Endodermal cell (in vitro differentiated cells): ENCODE data around the gene SPPL2B. TPM values are rescaled to one million over a fixed set of nuclear protein-coding genes. Genes with fewer than 3 reads are reported as not detected.

ENCODE experiments used
- DNase-seq: peaks from one replicate; pipeline ENCODE4 v3.0.0-alpha.2; 2017
- H3K27ac ChIP-seq: 2 replicates; pipeline ENCODE4 v1.5.1; 2013; ENCODE audit warnings: mild to moderate bottlenecking, low read depth, low read length, moderate library complexity
- H3K27me3 ChIP-seq: 2 replicates; pipeline ENCODE4 v1.6.1; 2013; ENCODE audit warnings: mild to moderate bottlenecking, low read length, moderate library complexity; ENCODE audit not compliant: insufficient read depth, control insufficient read depth, poor library complexity, severe bottlenecking
- H3K36me3 ChIP-seq: 2 replicates; pipeline ENCODE4 v1.7.0; 2013; ENCODE audit warnings: mild to moderate bottlenecking, low read length, moderate library complexity; ENCODE audit not compliant: control insufficient read depth, insufficient read depth
- H3K4me1 ChIP-seq: one replicate; pipeline ENCODE4 v1.7.0; 2013; ENCODE audit warnings: low read length; ENCODE audit not compliant: control insufficient read depth, insufficient read depth
- H3K4me3 ChIP-seq: 2 replicates; pipeline ENCODE4 v1.5.1; 2013; ENCODE audit warnings: mild to moderate bottlenecking, low read length, moderate library complexity
- H3K9ac ChIP-seq: 2 replicates; pipeline ENCODE4 v1.6.1; 2013; ENCODE audit warnings: mild to moderate bottlenecking, low read length, moderate library complexity; ENCODE audit not compliant: poor library complexity, severe bottlenecking; ENCODE audit errors: extremely low read depth
- H3K9me3 ChIP-seq: 2 replicates; pipeline ENCODE4 v1.6.1; 2013; ENCODE audit warnings: mild to moderate bottlenecking, low read length, moderate library complexity; ENCODE audit not compliant: control insufficient read depth
- H3K27ac Mint-ChIP-seq: 2 replicates; pipeline ENCODE4 v1.8.0; 2020; ENCODE audit warnings: mixed read lengths
- H3K27me3 Mint-ChIP-seq: 2 replicates; pipeline ENCODE4 v1.8.0; 2021; ENCODE audit warnings: mild to moderate bottlenecking, mixed read lengths; ENCODE audit not compliant: insufficient read depth
- H3K36me3 Mint-ChIP-seq: 2 replicates; pipeline ENCODE4 v1.8.0; 2020; ENCODE audit warnings: low read depth, mixed read lengths
- H3K4me1 Mint-ChIP-seq: 2 replicates; pipeline ENCODE4 v1.8.0; 2020; ENCODE audit warnings: mixed read lengths
- H3K4me3 Mint-ChIP-seq: 2 replicates; pipeline ENCODE4 v1.8.0; 2020; ENCODE audit warnings: mild to moderate bottlenecking, moderate library complexity, mixed read lengths
- H3K9me3 Mint-ChIP-seq: 2 replicates; pipeline ENCODE4 v1.8.0; 2020; ENCODE audit warnings: mild to moderate bottlenecking, mixed read lengths
- WGBS, 2 experiments: methylation state at CpG; one replicate each; pipeline versions ENCODE4 v1.1.5 to v1.1.7; 2013; ENCODE audit warnings: missing lambda C conversion rate in 2 of 2, mixed read lengths in 1 of 2; ENCODE audit not compliant: insufficient coverage in 1 of 2, insufficient read length in 1 of 2; 5-methylcytosine and 5-hydroxymethylcytosine counted together
- total RNA-seq, 2 donors: library from RNA; stranded (reverse); fragmentation: NEBNext Ultra II Directional in 1 of 2; extraction: Animal tissue kit (Norgen Biotek cat#: 25700) in 1 of 2; gene quantifications; 2 replicates in 1 of 2; 3 replicates in 1 of 2; pipeline ENCODE4 v1.2.1, GENCODE V29; 2021
- TF ChIP-seq, protein P1 (sequence below): fragments of 200-600 bp; sonication (generic); conservative IDR thresholded peaks from 2 replicates; pipeline ENCODE4 v1.5.0; 2021; ENCODE audit warnings: antibody characterized with exemption, mild to moderate bottlenecking

SPPL2B gene
- total RNA-seq, 2 donors from 2014 or later: 115 to 118 TPM

DNA sequence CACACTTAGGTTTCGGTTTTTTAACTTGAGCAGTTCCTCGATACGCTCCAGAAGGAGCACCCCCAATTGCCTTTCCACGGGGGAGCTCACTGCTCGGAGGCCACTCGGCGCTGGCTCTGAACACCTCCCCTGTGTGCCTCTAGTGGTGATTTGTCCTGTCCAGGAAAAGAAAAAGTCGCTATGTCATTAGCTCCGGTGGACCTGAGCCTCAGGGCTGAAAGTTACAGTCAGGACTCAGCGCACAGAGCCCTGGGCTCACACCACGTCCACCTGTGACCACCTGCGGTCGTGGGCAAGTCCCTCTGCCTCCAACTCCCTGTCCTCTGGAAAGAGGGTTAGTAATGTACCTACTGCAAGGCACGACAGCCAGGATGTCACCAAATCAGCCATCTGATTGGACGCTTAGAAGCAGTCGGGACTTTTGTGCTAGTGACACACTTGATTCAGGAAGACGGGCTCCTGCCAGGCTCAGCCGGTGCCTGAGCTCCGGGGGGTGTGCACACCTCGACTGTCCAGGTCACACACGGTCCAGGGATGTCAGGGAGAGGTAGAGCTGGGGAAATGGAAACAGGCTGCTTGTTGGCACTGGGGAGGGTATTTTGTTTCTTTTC is 27.7 kb downstream of the SPPL2B start:
- Histone ChIP-seq H3K27ac (no peak overlapping the region), H3K27me3 (peaks cover 24% of the 10 kb centered on the region), H3K4me1 (no peaks in the 10 kb centered on the region), H3K36me3 (no peaks in the 10 kb centered on the region), H3K4me3 (no peak overlapping the region), H3K9ac (no peak overlapping the region), H3K9me3 (no peaks in the 10 kb centered on the region)
- DNase-seq: peak; percentile 42
- H3K36me3 Mint-ChIP-seq: peaks cover 2% of the 10 kb centered on the region
- H3K4me1 Mint-ChIP-seq: no peaks in the 10 kb centered on the region
- no peaks in the 10 kb centered on the region for H3K9me3 Mint-ChIP-seq
- H3K4me3 Mint-ChIP-seq: no peak overlapping the region
- TF ChIP-seq, protein P1, sequence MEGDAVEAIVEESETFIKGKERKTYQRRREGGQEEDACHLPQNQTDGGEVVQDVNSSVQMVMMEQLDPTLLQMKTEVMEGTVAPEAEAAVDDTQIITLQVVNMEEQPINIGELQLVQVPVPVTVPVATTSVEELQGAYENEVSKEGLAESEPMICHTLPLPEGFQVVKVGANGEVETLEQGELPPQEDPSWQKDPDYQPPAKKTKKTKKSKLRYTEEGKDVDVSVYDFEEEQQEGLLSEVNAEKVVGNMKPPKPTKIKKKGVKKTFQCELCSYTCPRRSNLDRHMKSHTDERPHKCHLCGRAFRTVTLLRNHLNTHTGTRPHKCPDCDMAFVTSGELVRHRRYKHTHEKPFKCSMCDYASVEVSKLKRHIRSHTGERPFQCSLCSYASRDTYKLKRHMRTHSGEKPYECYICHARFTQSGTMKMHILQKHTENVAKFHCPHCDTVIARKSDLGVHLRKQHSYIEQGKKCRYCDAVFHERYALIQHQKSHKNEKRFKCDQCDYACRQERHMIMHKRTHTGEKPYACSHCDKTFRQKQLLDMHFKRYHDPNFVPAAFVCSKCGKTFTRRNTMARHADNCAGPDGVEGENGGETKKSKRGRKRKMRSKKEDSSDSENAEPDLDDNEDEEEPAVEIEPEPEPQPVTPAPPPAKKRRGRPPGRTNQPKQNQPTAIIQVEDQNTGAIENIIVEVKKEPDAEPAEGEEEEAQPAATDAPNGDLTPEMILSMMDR: no peak
- H3K27ac Mint-ChIP-seq: peak overlapping the region; percentile 26
- WGBS, 2 experiments: 89 to 92% methylated on average over 19 to 21 of the region's 21 CpGs
- peaks cover 15% of the 10 kb centered on the region for H3K27me3 Mint-ChIP-seq

DNA sequence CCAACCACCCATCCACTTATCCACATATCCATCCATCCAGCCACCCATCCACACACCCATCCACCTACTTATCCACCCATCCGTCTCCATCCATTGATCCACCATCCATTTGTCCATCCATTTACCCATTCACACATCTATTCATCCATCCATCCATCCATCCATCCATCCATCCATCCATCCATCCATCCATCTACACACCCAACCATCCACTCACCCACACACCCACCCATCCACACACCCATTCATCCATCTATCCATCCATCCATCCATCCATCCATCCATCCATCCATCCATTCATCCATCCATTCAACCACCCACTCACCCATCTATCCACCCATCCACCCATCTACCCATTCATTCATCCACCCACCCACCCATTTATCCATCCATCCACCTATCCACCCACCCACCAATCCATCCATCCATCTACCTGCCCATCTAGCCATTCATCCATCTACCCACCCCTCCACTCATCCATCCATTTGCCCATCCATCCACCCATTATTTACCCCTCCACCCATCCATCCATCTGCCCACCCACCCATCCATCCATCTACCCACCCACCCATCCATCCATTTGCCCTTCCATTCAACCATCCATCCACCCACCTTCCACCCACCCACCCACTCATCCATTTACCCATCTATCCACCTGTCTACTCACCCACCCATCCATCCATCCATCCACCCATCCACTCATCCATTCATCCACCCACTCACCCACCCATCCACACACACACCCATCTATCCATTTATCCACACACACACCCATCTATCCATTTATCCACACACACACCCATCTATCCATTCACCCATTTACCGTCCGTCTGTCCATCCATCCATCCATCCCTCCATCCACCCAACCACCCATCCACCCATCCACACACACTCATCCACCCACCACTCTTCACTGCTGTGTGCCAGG is 29.1 kb downstream of the SPPL2B start:
- no peaks in the 10 kb centered on the region for H3K36me3 ChIP-seq
- Mint-ChIP-seq H3K9me3 (no peaks in the 10 kb centered on the region), H3K4me1 (no peaks in the 10 kb centered on the region), H3K27ac (no peak overlapping the region), H3K27me3 (peaks cover 15% of the 10 kb centered on the region), H3K4me3 (no peak overlapping the region), H3K36me3 (no peaks in the 10 kb centered on the region)
- TF ChIP-seq, protein P1: no peak
- H3K4me3 ChIP-seq: no peak overlapping the region
- peaks cover 24% of the 10 kb centered on the region for H3K27me3 ChIP-seq
- no peak for DNase-seq
- no peak overlapping the region for H3K9ac ChIP-seq
- H3K9me3 ChIP-seq: no peaks in the 10 kb centered on the region
- WGBS, 2 experiments: 83 to 97% methylated on average over 1 to 3 of the region's 3 CpGs
- no peaks in the 10 kb centered on the region for H3K4me1 ChIP-seq
- H3K27ac ChIP-seq: no peak overlapping the region

DNA sequence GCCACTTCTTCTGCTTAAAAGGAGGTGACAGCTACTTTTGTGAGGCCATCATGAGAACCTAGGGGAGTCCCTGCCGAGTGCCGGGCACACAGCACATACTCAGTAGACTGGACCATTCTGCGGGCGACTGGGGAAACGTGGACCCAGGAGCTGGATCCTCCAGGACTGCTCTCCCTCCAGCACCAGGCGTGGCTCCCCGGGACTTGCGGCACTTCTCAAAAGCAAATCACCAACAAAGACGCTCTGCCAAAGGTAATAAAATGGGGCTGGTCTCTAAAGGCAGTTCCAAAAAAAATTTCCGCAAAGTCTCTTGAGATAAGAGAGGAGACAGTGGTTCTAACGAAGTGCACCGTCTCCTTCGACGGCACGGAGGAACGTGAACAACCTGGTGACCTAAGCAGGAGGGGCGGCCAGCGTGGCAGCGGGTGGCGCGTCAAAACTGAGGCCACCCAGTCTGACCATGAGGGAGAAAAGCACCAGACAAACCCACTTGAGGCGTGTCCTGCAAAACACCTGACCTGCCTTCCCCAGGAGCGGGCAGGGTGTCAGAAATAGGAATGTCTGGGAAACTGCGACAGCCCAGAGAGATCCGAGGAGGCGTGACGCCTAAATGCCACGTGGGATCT is 30.2 kb downstream of the SPPL2B start:
- H3K27ac Mint-ChIP-seq: no peak overlapping the region
- H3K36me3 Mint-ChIP-seq: no peaks in the 10 kb centered on the region
- no peak overlapping the region for H3K27ac ChIP-seq
- H3K9me3 ChIP-seq: no peaks in the 10 kb centered on the region
- H3K27me3 Mint-ChIP-seq: peaks cover 15% of the 10 kb centered on the region
- H3K4me1 ChIP-seq: no peaks in the 10 kb centered on the region
- peaks cover 24% of the 10 kb centered on the region for H3K27me3 ChIP-seq
- DNase-seq: no peak
- TF ChIP-seq, protein P1: no peak
- H3K4me3 Mint-ChIP-seq: no peak overlapping the region
- H3K4me3 ChIP-seq: no peak overlapping the region
- H3K4me1 Mint-ChIP-seq: no peaks in the 10 kb centered on the region
- H3K9me3 Mint-ChIP-seq: no peaks in the 10 kb centered on the region
- WGBS, 2 experiments: 86 to 87% methylated on average over 22 to 28 of the region's 28 CpGs
- no peaks in the 10 kb centered on the region for H3K36me3 ChIP-seq
- no peak overlapping the region for H3K9ac ChIP-seq
